Fibroblast of pulmonary artery (primary cell): ENCODE measurements around the gene KRTAP6-1.

Experiments
- DNase-seq: peaks from one replicate; pipeline ENCODE4 v3.0.0-alpha.2; 2010; ENCODE audit warnings: low read depth
- H3K4me3 ChIP-seq: replicated peaks from 2 replicates; pipeline ENCODE4 v1.5.1; 2011; ENCODE audit warnings: low read depth, mild to moderate bottlenecking, control low read depth, low read length, moderate library complexity
- CTCF ChIP-seq: IDR thresholded peaks from 2 replicates; pipeline ENCODE4 v1.5.1; 2011; ENCODE audit warnings: mild to moderate bottlenecking, control low read depth, low read length, inconsistent platforms; ENCODE audit errors: missing control alignments

KRTAP6-1 gene

GRCh38 chr21:30580132-30580531 lies 33.6 kb downstream of the KRTAP6-1 start:
- H3K4me3 ChIP-seq = no peak overlapping the region
- no peak for DNase-seq
- no peak for TF ChIP-seq CTCF

GRCh38 chr21:30579346-30579745 lies 34.4 kb downstream of the KRTAP6-1 start:
- H3K4me3 ChIP-seq = no peak overlapping the region
- TF ChIP-seq CTCF = no peak
- DNase-seq = no peak

- peak; percentile 2 for DNase-seq
- H3K4me3 ChIP-seq = no peak overlapping the region
- TF ChIP-seq CTCF = no peak
Observed at GRCh38 chr21:30577766-30578165, 36.0 kb downstream of the KRTAP6-1 start.

GRCh38 chr21:30567617-30568016 lies 46.1 kb downstream of the KRTAP6-1 start:
- no peak for TF ChIP-seq CTCF
- no peak overlapping the region for H3K4me3 ChIP-seq
- no peak for DNase-seq

GRCh38 chr21:30563630-30564029 lies 50.1 kb downstream of the KRTAP6-1 start:
- no peak overlapping the region for H3K4me3 ChIP-seq
- no peak for TF ChIP-seq CTCF
- no peak for DNase-seq
